Spleen (tissue), 11 donors: Measurements from ENCODE around the gene BCL6B. TPM values are rescaled to one million over a fixed set of nuclear protein-coding genes. Genes with fewer than 3 reads are reported as not detected.
"Not testable (repeated sequence)": the region's sequence is repeated elsewhere in the genome, so short reads cannot be mapped to it uniquely, and the experiment has no call there.

ENCODE experiments used
- DNase-seq: peaks from one replicate; pipeline ENCODE4 v3.0.0-alpha.2; 2020
- H3K27ac ChIP-seq, 8 donors: fragments of 200-600 bp; sonication (generic) in 7 of 8; 1 replicate in 4 of 8; 2 replicates in 4 of 8; pipeline versions ENCODE4 v1.5.0 to v1.8.0; 2016 to 2021; ENCODE audit warnings: inconsistent platforms in 4 of 8, mild to moderate bottlenecking in 4 of 8, moderate library complexity in 1 of 8
- H3K27me3 ChIP-seq, 7 donors: fragments of 200-600 bp; sonication (generic) in 6 of 7; replicated peaks in 1 of 7; 1 replicate in 4 of 7; 2 replicates in 3 of 7; pipeline versions ENCODE4 v1.5.0 to v1.8.0; 2016 to 2021; ENCODE audit warnings: inconsistent platforms in 3 of 7, mild to moderate bottlenecking in 1 of 7
- H3K36me3 ChIP-seq, 6 donors: fragments of 200-600 bp; sonication (generic) in 5 of 6; 1 replicate in 4 of 6; 2 replicates in 2 of 6; pipeline versions ENCODE4 v1.5.0 to v1.8.0; 2016 to 2021; ENCODE audit warnings: inconsistent platforms in 2 of 6
- H3K4me1 ChIP-seq, 6 donors: fragments of 200-600 bp; sonication (generic) in 5 of 6; 1 replicate in 3 of 6; 2 replicates in 3 of 6; pipeline versions ENCODE4 v1.5.0 to v1.8.0; 2016 to 2021; ENCODE audit warnings: inconsistent platforms in 3 of 6
- H3K4me3 ChIP-seq, 8 donors: fragments of 200-600 bp; sonication (generic) in 7 of 8; 1 replicate in 4 of 8; 2 replicates in 4 of 8; pipeline versions ENCODE4 v1.5.0 to v1.8.0; 2016 to 2021; ENCODE audit warnings: inconsistent platforms in 4 of 8, mild to moderate bottlenecking in 4 of 8, moderate library complexity in 2 of 8
- H3K9me3 ChIP-seq, 8 donors: fragments of 200-600 bp; sonication (generic) in 7 of 8; 1 replicate in 4 of 8; 2 replicates in 4 of 8; pipeline versions ENCODE4 v1.5.0 to v1.8.0; 2016 to 2021; ENCODE audit warnings: inconsistent platforms in 4 of 8
- CTCF ChIP-seq, 11 experiments: fragments of 200-600 bp in 7 of 11; fragments of 450-650 bp in 4 of 11; sonication (generic) in 4 of 11; IDR thresholded peaks in 8 of 11; conservative IDR thresholded peaks in 3 of 11; 1 replicate in 7 of 11; 2 replicates in 4 of 11; pipeline versions ENCODE4 v1.4.0 to v1.8.0; 2016 to 2021; ENCODE audit warnings: antibody characterized with exemption in 11 of 11, inconsistent platforms in 4 of 11, mild to moderate bottlenecking in 1 of 11
- POLR2A ChIP-seq, 3 donors: fragments of 450-650 bp; IDR thresholded peaks; one replicate each; pipeline ENCODE4 v1.5.1; 2017; ENCODE audit warnings: antibody characterized with exemption in 3 of 3, mild to moderate bottlenecking in 1 of 3
- POLR2AphosphoS5 ChIP-seq, 3 donors: sonication (generic); formaldehyde crosslinking; IDR thresholded peaks; one replicate each; pipeline ENCODE4 v1.5.1; 2017; ENCODE audit warnings: antibody characterized with exemption in 3 of 3
- WGBS, 5 donors: extraction: QIAGEN DNeasy Blood & Tissue Kit in 3 of 5; methylation state at CpG; one replicate each; pipeline versions ENCODE4 v1.1.5 to v1.1.7; 2013 to 2018; 5-methylcytosine and 5-hydroxymethylcytosine counted together
- intact Hi-C: fragments of 100-400 bp; cut with DNase I; formaldehyde crosslinking; loops from one replicate; pipeline ENCODE4 v1.15.0; 2023; ENCODE audit warnings: low total_unique reads
- polyA plus RNA-seq, 3 donors: library from polyadenylated mRNA; stranded (reverse); fragments of 200-250 nt; gene quantifications; one replicate each; pipeline ENCODE4 v1.2.1, GENCODE V29; 2013
- total RNA-seq, 7 donors: library from RNA; depleted of rRNA in 3 of 7; stranded (reverse); fragments of >200 nt in 3 of 7; fragmentation: NEBNext Ultra II Directional in 4 of 7; extraction: Animal tissue kit (Norgen Biotek cat#: 25700) in 4 of 7; gene quantifications; one replicate each; pipeline versions ENCODE4 v1.1.0 to v1.2.1, GENCODE V29; 2016 to 2021
- donor health status: healthy with polysubstance abuse.
- donor health status: DM: no; HTN: no; CAD: no; lungs with moderate emphysema.
- donor health status: DM: no; HTN: no; CAD: no.
- donor health status: Bipolar disorder and iron deficiency.
- donor health status: healthy.
- donor health status: DM: no; HTN: no; CAD: no.
- donor health status: DM: yes; HTN: yes; CAD: no.

The BCL6B gene
- total and polyA plus RNA-seq, 10 donors = 4.2 to 92.5 (median 19.7) TPM

- H3K36me3 ChIP-seq = no peaks in the 10 kb centered on the region
- no peak for TF ChIP-seq POLR2A (IDR thresholded peaks at IDR 0.05)
- TF ChIP-seq CTCF (IDR thresholded peaks at IDR 0.05 in 8 of 11, conservative IDR thresholded peaks at IDR 0.05 in 3 of 11) = no peak
- TF ChIP-seq POLR2AphosphoS5 (IDR thresholded peaks at IDR 0.05) = no peak
- no peaks in the 10 kb centered on the region for H3K27me3 ChIP-seq
- intact Hi-C loops = no loop called here
- H3K4me1 ChIP-seq = peaks cover 0 to under 1% (median 0%) of the 10 kb centered on the region in 6 donors
- H3K27ac ChIP-seq = no peak overlapping the region
- H3K9me3 ChIP-seq = no peaks in the 10 kb centered on the region
- DNase-seq = no peak
- 55 to 80% (median 62%) methylated on average over 3 of the region's 3 CpGs for WGBS, 5 donors
- H3K4me3 ChIP-seq = no peak overlapping the region
Measured at GRCh38 chr17:6986676-6987075, 36.2 kb upstream of the BCL6B start.

DNA sequence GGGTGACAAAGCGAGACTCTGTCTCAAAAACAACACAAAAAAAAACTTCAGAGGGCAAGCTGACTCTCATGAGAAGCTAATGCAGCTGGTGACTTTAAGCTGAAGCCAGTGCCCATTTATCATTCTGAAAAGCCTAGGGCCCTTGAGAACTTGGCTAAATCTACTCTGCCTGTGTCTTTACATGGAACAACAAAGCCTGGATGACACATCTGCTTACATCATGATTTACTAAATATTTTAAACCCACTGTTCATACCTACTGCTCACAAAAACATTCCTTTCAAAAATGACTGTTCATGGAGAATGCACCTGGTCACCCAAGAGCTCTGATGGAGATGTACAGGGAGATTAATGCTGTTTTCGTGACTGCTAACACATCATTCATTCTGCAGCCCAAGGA, 33.1 kb upstream of the BCL6B start:
- H3K27ac ChIP-seq = no peak overlapping the region
- H3K27me3 ChIP-seq = no peaks in the 10 kb centered on the region
- intact Hi-C loops = loop anchor here (10.0 kb wide), 1 partner anchor 145 kb away; no protein-coding TSS in a partner anchor
- whole genome bisulfite sequencing, 5 donors = 87 to 97% (median 89%) methylated on average over 2 of the region's 2 CpGs
- H3K9me3 ChIP-seq = no peaks in the 10 kb centered on the region
- no peak overlapping the region for H3K4me3 ChIP-seq
- DNase-seq = no peak
- no peaks in the 10 kb centered on the region for H3K36me3 ChIP-seq
- TF ChIP-seq CTCF (IDR thresholded peaks at IDR 0.05 in 8 of 11, conservative IDR thresholded peaks at IDR 0.05 in 3 of 11) = no peak
- no peak for TF ChIP-seq POLR2AphosphoS5 (IDR thresholded peaks at IDR 0.05)
- TF ChIP-seq POLR2A (IDR thresholded peaks at IDR 0.05) = no peak
- no peaks in the 10 kb centered on the region for H3K4me1 ChIP-seq

DNA sequence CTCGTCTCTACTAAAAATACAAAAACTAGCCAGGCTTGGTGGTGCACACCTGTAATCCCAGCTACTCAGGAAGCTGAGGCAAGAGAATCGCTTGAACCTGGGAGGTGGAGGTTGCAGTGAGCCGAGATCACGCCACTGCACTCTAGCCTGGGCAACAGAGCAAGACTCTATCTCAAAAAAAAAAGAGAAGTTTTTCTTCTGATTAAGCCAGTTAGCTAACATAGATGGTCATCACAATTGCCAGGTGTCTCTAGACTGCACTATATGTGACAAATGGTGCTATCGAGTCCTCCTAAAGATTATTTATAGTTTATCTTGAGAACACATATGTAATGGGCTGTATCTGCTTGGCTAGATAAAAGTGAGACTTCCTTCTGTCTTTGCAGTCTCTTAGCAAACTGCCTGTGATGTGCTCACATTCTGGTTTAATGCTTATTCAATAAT, 29.2 kb upstream of the BCL6B start:
- 52 to 66% (median 64%) methylated on average over 5 of the region's 5 CpGs for WGBS, 5 donors
- not testable (repeated sequence) for DNase-seq, H3K4me3 ChIP-seq, H3K27me3 ChIP-seq, H3K27ac ChIP-seq, H3K9me3 ChIP-seq
- intact Hi-C loops = loop anchor here (10.0 kb wide), 1 partner anchor 149 kb away; no protein-coding TSS in a partner anchor
- Histone ChIP-seq H3K4me1 (peaks cover 0 to 20% (median 12%) of the 10 kb centered on the region in 6 donors), H3K36me3 (peaks cover 0 to 31% (median 14%) of the 10 kb centered on the region in 6 donors)

DNA sequence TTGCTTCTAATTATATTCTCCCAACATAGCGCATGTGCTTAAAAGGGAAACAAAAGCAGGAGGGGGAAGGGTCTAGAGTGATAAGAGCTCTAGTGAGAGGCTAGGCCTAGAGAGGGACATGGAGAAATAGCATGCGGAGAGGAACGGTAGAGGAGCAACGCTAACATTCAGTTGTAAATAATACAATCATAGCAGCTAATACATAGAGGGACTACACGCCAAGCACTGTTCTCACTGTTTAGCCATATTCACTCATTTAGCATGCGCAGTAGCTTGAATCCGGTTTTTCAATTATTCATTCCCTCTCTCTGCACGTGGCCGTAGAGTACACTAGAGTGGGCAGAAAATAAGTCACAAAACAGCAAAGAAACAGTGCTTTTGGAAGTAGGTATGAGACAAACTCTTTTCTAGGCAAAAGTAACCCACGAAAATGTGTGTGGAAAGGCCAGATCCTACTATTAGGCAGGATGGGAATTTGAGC, 28.7 kb upstream of the BCL6B start:
- intact Hi-C loops = loop anchor here (10.0 kb wide), 1 partner anchor 149 kb away; no protein-coding TSS in a partner anchor
- TF ChIP-seq POLR2A (IDR thresholded peaks at IDR 0.05) (no peak), POLR2AphosphoS5 (IDR thresholded peaks at IDR 0.05) (no peak), CTCF (IDR thresholded peaks at IDR 0.05 in 8 of 11, conservative IDR thresholded peaks at IDR 0.05 in 3 of 11) (no peak)
- H3K27me3 ChIP-seq = no peaks in the 10 kb centered on the region
- H3K27ac ChIP-seq = no peak overlapping the region
- DNase-seq = no peak
- H3K4me1 ChIP-seq = peaks cover 0 to 20% (median 12%) of the 10 kb centered on the region in 6 donors
- no peaks in the 10 kb centered on the region for H3K9me3 ChIP-seq
- WGBS, 5 donors = 72 to 84% (median 81%) methylated on average over 10 of the region's 10 CpGs
- H3K4me3 ChIP-seq = no peak overlapping the region
- peaks cover 2 to 36% (median 19%) of the 10 kb centered on the region in 6 donors for H3K36me3 ChIP-seq
